Measurements from ENCODE around the gene CISTR. TPM values are rescaled to one million over a fixed set of nuclear protein-coding genes. Genes with fewer than 3 reads are reported as not detected.

CISTR gene
- total RNA-seq, 1 experiment from 2014 or later = not detected

- Histone ChIP-seq H3K56ac (ENCODE audit: insufficient read length, low read depth, low read length) (no peak overlapping the region), H3K23ac (ENCODE audit: insufficient read length, low read depth, low read length) (no peak overlapping the region), H3K23me2 (ENCODE audit: insufficient read length, low read depth, low read length, poor library complexity, severe bottlenecking) (no peaks in the 10 kb centered on the region), H3K27ac (ENCODE audit: insufficient read length, low read depth, low read length) (no peak overlapping the region), H3K27me3 (ENCODE audit: insufficient read depth, low read length) (no peaks in the 10 kb centered on the region; the same call in 1 of the 2 replicates), H2BK5ac (ENCODE audit: insufficient read length, low read length) (no peak overlapping the region), H2AK5ac (ENCODE audit: insufficient read length, low read length) (no peak overlapping the region), H3K79me1 (ENCODE audit: insufficient read depth, low read depth, low read length, poor library complexity, severe bottlenecking) (no peaks in the 10 kb centered on the region), H3K79me2 (ENCODE audit: insufficient read depth, low read length) (no peaks in the 10 kb centered on the region; the same call in 1 of the 2 replicates), H3K9ac (ENCODE audit: extremely low read depth, insufficient read length, low read length) (no peak overlapping the region), H2BK20ac (ENCODE audit: low read depth, low read length, poor library complexity, severe bottlenecking) (no peak overlapping the region), H4K5ac (ENCODE audit: insufficient read length, low read depth, low read length) (no peak overlapping the region), H3K4me1 (ENCODE audit: insufficient read depth, low read length) (no peaks in the 10 kb centered on the region), H3K4ac (ENCODE audit: low read depth, low read length) (no peak overlapping the region), H2BK12ac (ENCODE audit: insufficient read length, low read depth, low read length) (no peak overlapping the region), H3T11ph (ENCODE audit: low read length) (no peak overlapping the region), H4K8ac (replicated peaks; ENCODE audit: insufficient read length, low read depth, low read length) (no peak overlapping the region), H2AFZ (ENCODE audit: low read length) (no peak overlapping the region), H3K4me2 (ENCODE audit: insufficient read depth, insufficient read length, low read length) (no peak overlapping the region), H2BK120ac (ENCODE audit: low read depth, low read length, poor library complexity, severe bottlenecking) (no peak overlapping the region), H3K9me3 (ENCODE audit: control insufficient read depth, low read depth, low read length) (no peaks in the 10 kb centered on the region), H3K14ac (ENCODE audit: insufficient read depth, low read length) (no peak overlapping the region), H4K20me1 (ENCODE audit: control insufficient read depth, insufficient read depth, insufficient read length) (no peaks in the 10 kb centered on the region), H3K18ac (ENCODE audit: insufficient read length, low read depth, low read length) (no peak overlapping the region), H4K91ac (ENCODE audit: insufficient read length, low read depth, low read length) (no peak overlapping the region), H2BK15ac (ENCODE audit: low read depth, low read length) (no peak overlapping the region)
- Mint-ChIP-seq H3K4me3 (no peak overlapping the region), H3K4me1 (no peaks in the 10 kb centered on the region), H3K27ac (no peak overlapping the region), H3K27me3 (ENCODE audit: low read depth) (peaks cover 82% of the 10 kb centered on the region), H3K36me3 (ENCODE audit: insufficient read depth in 1 of 3, low read depth in 3 of 3) (no peaks in the 10 kb centered on the region), H3K9me3 (no peaks in the 10 kb centered on the region)
- no peak for DNase-seq
- no peak for TF ChIP-seq CTCF (conservative IDR thresholded peaks at IDR 0.05)
- no CpG with 5 or more reads among the region's 5 CpGs for WGBS (ENCODE audit: extremely low coverage, insufficient read length, low lambda C conversion rate)
Measured at GRCh38 chr12:53768976-53769375, 17.2 kb upstream of the CISTR start.
